HAP-1 (cell line): Measurements from ENCODE around the gene HBA1.
"Not testable (repeated sequence)": the region's sequence is repeated elsewhere in the genome, so short reads cannot be mapped to it uniquely, and the experiment has no call there.

ENCODE experiments used
- DNase-seq, 2 experiments: peaks; one replicate each; pipeline ENCODE4 v3.0.0-alpha.2; 2016 to 2020; ENCODE audit warnings: low spot score in 2 of 2
- H3K27me3 ChIP-seq: fragments of 250-450 bp; sonication (Bioruptor Pico); 2 replicates; pipeline ENCODE4 v1.5.1; 2020; ENCODE audit warnings: low read depth, mild to moderate bottlenecking, moderate library complexity
- H3K36me3 ChIP-seq: fragments of 250-450 bp; sonication (Bioruptor Pico); replicated peaks from 2 replicates; pipeline ENCODE4 v1.5.1; 2020; ENCODE audit warnings: mild to moderate bottlenecking
- H3K4me1 ChIP-seq: fragments of 250-450 bp; sonication (Bioruptor Pico); 2 replicates; pipeline ENCODE4 v1.5.1; 2020; ENCODE audit warnings: mild to moderate bottlenecking
- H3K4me3 ChIP-seq: fragments of 250-450 bp; sonication (Bioruptor Pico); 2 replicates; pipeline ENCODE4 v1.5.1; 2020; ENCODE audit warnings: mild to moderate bottlenecking, moderate library complexity
- H3K9me3 ChIP-seq: fragments of 250-450 bp; sonication (Bioruptor Pico); 2 replicates; pipeline ENCODE4 v1.5.1; 2020; ENCODE audit warnings: mild to moderate bottlenecking, moderate library complexity
- in situ Hi-C: fragments of 300-500 bp; cut with MboI; formaldehyde crosslinking; loops from 3 replicates; pipeline ENCODE4 v1.14.3; 2020; ENCODE audit warnings: low sequenced_read_pairs, inconsistent platforms, mixed read lengths

The HBA1 gene

DNA sequence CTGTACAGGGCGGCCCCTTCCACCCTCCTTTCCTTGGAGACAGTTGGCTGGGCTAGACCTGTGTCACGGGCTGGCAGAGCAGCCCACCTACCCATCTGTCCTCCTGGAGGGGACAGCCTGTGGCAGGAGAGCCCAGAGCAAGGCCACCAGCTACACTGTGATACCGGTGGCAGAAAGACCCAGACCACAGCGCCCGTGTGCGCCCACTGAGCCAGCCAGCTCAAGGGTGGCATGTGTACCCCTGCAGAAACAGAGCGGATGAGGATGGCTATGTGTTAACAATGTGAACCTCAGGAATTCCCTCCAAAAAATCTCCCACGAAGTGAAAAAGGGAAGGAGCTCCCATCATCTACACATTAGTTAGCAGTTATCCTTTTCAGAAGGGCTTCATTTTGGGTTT is 10.8 kb downstream of the HBA1 start:
- Histone ChIP-seq H3K4me3 (no peak overlapping the region), H3K4me1 (no peaks in the 10 kb centered on the region), H3K9me3 (no peaks in the 10 kb centered on the region), H3K36me3 (peaks cover 55% of the 10 kb centered on the region), H3K27me3 (no peaks in the 10 kb centered on the region)
- DNase-seq: no peak
- in situ Hi-C loops: no loop called here

DNA sequence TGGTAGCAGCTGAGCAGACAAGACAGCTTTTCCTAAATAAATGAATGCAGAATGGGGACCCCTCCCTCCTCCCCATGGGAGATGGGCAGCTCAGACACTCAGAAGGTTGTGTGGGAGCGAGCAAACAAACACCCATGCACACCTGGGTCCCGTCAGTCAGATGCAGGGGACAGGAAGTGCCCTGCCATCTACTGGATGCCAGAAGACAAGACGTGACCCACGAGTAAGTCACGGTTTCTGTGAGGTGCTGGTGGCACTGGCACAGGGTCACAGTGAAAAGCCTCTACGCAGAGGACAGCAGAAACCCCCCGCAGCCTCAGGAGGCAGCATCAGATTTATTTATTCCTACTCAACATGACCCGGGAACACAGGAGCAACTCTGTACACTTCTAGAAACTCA is 12.2 kb downstream of the HBA1 start:
- in situ Hi-C loops: no loop called here
- Histone ChIP-seq H3K9me3 (no peaks in the 10 kb centered on the region), H3K4me3 (no peak overlapping the region), H3K27me3 (no peaks in the 10 kb centered on the region), H3K36me3 (peaks cover 65% of the 10 kb centered on the region), H3K4me1 (no peaks in the 10 kb centered on the region)
- no peak for DNase-seq

DNA sequence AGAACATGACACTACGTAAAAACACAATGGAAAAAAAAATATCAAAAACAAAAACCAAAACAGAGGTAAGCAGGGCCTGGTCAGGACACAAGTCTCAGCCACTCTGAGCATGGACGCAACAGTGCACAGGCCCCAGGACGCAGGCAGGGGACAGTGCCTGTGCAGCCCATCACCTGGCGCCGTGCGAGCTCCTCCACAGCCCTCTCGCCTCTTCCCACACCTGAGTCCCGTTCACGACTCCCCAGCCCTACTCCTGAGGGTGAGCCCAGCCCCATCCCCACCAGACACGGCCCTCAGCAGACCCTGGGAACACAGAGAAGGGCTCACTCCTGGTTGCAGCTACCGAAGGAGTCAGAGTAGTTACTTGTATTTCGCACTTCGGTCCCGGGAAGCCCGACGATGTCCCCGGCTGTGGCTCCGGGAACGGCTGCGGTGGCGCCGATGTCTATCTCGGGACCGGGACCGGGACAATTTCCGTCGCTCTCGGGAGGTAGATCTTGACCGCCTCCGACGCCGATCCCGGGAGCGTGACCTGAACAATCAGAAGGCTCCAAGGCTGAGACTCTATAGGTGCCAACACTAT is 13.2 kb downstream of the HBA1 start:
- Histone ChIP-seq H3K27me3 (no peaks in the 10 kb centered on the region), H3K9me3 (no peaks in the 10 kb centered on the region), H3K36me3 (peaks cover 71% of the 10 kb centered on the region), H3K4me3 (no peak overlapping the region), H3K4me1 (no peaks in the 10 kb centered on the region)
- in situ Hi-C loops: no loop called here
- DNase-seq: no peak

DNA sequence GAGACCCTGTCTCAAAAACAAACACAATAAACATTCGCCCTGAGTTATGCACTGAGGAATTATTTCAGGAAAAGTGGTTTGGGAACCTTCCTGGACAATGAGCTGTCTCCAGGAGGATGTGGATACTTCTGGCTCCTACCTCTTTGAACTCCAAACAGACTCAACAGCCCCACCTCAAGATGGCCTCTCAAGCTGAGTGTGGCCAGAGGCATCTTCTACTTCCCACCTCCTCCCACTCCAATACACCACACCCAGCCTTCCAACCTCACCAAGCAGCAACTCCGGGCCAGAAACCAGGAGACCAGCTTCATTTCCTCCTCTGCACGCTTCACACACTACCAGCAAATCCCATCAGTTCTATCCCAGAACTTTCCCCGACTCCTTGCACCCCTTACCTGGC is 15.4 kb downstream of the HBA1 start:
- in situ Hi-C loops: no loop called here

DNA sequence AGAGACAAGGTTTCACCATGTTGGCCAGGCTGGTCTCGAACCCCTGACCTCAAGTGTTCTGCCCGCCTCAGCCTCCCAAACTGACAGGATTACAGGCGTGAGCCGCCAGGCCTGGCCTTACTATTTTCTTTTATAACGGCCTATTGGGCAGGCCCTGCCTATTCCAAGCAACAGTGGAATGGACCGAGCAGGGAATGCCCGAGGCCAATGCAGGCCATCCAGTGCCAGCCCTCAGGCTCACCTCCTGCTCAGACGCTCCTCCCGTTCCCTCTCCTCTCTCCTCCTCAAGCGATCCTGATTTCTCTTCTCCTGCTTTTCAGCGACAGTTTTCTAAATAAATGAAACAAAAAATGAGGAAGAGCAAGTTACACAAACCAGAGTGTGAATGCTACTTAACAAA is 16.2 kb downstream of the HBA1 start:
- in situ Hi-C loops: no loop called here
- Histone ChIP-seq H3K4me3 (no peak overlapping the region), H3K36me3 (peaks cover 86% of the 10 kb centered on the region), H3K4me1 (no peaks in the 10 kb centered on the region), H3K27me3 (no peaks in the 10 kb centered on the region), H3K9me3 (no peaks in the 10 kb centered on the region)
- no peak for DNase-seq

More for the DNA sequence above, 15.4 kb downstream of the HBA1 start:
- Histone ChIP-seq H3K9me3 (no peaks in the 10 kb centered on the region), H3K36me3 (peaks cover 86% of the 10 kb centered on the region), H3K4me3 (no peak overlapping the region), H3K27me3 (no peaks in the 10 kb centered on the region), H3K4me1 (no peaks in the 10 kb centered on the region)
- DNase-seq: no peak

DNA sequence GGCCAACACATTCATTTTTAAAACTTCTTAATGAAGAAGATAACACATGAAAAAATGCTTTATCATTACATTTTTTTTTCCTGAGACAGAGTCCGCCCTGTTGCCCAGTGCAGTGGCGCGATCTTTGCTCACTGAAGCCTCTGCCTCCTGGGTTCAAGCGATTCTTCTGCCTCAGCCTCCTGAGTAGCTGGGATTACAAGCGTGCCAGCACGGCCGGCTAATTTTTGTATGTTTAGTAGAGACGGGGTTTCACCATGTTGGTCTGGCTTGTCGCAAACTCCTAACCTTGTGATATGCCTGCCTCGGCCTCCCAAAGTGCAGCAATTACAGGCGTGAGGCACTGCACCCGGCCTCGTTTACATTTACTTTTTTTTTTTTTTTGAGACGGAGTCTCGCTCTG is 17.0 kb downstream of the HBA1 start:
- Histone ChIP-seq H3K9me3 (no peaks in the 10 kb centered on the region), H3K4me3 (no peak overlapping the region), H3K36me3 (peaks cover 87% of the 10 kb centered on the region), H3K4me1 (no peaks in the 10 kb centered on the region), H3K27me3 (no peaks in the 10 kb centered on the region)
- DNase-seq: no peak
- in situ Hi-C loops: no loop called here

DNA sequence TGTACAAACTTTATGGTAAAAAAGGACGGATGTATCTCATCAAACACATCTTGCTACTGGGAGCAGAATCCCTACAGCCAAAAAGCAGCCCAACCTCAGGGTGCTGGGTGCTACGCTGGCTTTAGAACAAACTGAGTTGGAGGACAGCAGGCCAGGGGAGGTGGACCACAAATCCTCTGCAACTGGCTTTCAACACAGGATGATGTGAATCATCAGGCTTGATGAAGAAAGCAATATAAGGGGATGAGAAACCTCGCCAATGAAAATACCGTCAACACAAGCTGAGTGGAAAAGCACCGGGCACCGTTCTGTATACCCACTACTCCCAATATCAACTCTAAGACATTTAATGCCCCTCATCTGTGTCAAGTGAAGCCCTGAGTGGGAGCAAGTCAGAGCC is 18.0 kb downstream of the HBA1 start:
- Histone ChIP-seq H3K36me3 (peaks cover 87% of the 10 kb centered on the region), H3K27me3 (no peaks in the 10 kb centered on the region), H3K4me1 (no peaks in the 10 kb centered on the region), H3K4me3 (no peak overlapping the region), H3K9me3 (no peaks in the 10 kb centered on the region)
- DNase-seq: no peak
- in situ Hi-C loops: no loop called here

DNA sequence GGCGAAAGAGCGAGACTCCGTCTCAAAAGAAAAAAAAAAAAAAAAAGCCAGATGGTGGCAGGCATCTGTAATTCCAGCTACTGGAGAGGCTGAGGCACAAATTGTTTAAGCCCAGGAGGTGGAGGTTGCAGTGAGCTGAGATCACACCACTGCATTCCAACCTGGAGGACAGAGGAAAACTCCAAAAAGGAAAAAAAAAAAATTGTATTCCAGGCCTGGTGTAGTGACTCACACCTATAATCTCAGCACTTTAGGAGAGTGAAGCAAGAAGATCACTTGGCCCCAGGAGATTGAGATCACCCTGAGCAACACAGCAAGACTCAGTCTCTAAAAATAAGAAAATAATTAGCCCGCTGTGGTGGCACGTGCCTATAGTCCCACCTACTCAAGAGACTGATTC is 23.9 kb downstream of the HBA1 start:
- Histone ChIP-seq H3K36me3 (peaks cover 71% of the 10 kb centered on the region), H3K9me3 (no peaks in the 10 kb centered on the region), H3K4me1 (no peaks in the 10 kb centered on the region), H3K4me3 (no peak overlapping the region), H3K27me3 (no peaks in the 10 kb centered on the region)
- no peak for DNase-seq
- in situ Hi-C loops: no loop called here

DNA sequence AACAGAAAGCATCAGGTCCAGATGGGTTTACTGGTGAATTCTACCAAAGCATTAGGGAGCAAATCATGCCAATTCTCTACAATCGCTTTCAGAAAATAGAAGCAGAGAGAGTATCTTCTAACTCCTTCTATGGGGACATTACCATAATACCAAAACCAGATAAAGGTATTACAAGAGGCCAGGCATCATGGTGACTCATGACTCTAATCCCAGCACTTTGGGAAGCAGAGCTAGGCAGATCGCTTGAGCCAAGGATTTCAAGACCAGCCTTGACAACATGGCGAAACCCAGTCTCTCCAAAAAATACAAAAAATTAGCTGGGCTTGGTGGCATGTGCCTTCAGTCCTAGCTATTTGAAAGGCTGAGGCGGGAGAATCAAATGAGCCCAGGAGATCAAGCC is 26.8 kb downstream of the HBA1 start:
- H3K9me3 ChIP-seq: no peaks in the 10 kb centered on the region
- H3K36me3 ChIP-seq: peaks cover 75% of the 10 kb centered on the region
- in situ Hi-C loops: no loop called here
- no peaks in the 10 kb centered on the region for H3K27me3 ChIP-seq
- DNase-seq: no peak
- H3K4me3 ChIP-seq: no peak overlapping the region
- no peaks in the 10 kb centered on the region for H3K4me1 ChIP-seq

DNA sequence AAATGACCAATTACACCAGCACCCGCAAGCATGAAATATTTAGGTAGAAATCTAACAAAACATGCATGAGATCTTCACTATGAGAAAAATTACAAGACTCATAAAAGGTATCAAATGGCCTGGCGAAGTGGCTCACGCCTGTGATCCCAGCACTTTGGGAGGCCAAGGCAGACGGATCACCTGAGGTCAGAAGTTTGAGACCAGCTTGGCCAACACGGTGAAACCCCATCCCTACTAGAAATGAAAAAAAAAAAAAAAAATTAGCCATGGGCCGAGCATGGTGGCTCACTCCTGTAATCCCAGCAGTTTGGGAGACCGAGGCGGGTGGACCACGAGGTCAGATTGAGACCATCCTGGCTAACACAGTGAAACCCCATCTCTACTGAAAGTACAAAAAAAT is 27.6 kb downstream of the HBA1 start:
- H3K4me3 ChIP-seq, DNase-seq, H3K27me3 ChIP-seq, in situ Hi-C loops, H3K9me3 ChIP-seq, H3K4me1 ChIP-seq: not testable (repeated sequence)
- peaks cover 75% of the 10 kb centered on the region for H3K36me3 ChIP-seq

DNA sequence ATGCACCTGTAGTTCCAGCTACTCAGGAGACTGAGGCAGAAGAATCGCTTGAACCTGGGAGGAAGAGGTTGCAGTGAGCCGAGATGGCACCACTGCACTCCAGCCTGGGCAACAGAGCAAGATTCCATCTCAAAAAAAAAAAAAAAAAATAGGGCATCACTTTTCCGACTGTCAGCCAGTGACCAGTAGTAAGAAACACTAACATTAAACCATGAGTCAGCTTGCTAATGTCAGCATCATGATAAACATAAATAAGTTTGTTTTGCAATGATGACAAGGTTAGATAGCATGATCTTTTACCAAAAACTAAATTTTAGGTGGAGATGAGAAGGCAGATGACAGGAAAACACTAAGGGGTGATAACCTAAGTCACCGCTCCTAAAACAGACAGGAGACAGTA is 32.9 kb downstream of the HBA1 start:
- H3K4me3 ChIP-seq, H3K4me1 ChIP-seq, DNase-seq, in situ Hi-C loops, H3K9me3 ChIP-seq, H3K27me3 ChIP-seq: not testable (repeated sequence)
- H3K36me3 ChIP-seq: peaks cover 88% of the 10 kb centered on the region

DNA sequence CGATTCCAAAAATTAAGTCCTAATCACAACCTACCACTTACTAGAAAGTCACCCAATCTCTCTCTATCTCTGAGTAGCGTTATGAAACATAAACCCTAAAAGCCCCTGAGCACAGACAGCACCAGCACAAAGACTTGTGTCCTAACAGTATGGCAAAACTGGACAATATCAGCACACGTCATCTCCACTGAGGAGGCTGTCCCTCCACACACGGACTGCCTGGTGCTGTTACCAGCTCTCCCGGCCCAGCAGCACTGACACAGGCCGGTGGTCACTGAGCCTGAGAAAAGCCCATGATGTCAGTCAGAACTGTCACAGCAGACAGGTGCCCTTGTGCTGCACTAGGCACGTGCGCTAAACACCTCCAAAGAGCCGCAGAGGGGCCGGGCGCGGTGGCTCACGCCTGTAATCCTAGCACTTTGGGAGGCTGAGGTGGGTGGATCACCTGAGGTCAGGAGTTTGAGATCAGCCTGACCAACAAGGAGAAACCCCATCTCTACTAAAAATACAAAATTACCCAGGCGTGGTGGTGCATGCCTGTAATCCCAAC is 35.2 kb downstream of the HBA1 start:
- H3K4me3 ChIP-seq, H3K27me3 ChIP-seq, DNase-seq, H3K9me3 ChIP-seq, in situ Hi-C loops, H3K4me1 ChIP-seq: not testable (repeated sequence)
- H3K36me3 ChIP-seq: peaks cover 78% of the 10 kb centered on the region

DNA sequence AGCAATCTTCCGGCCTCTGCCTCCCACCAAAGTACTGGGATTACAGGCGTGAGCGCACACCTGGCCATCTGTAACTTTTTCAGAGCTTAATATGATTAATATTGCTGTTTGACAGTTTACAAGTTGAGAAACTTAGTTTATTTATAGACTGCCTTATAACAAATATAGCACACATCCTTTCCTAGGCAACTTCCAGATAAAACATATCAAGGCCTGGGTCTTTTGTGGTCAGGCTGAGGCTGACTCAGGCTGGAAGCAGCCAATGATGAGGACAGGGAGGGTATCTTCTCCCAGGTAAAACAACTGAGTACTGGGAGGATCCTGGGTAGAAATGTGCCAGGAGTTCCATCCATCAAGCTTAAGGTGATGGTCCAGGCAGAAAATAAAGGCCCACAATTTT is 36.5 kb downstream of the HBA1 start:
- Histone ChIP-seq H3K36me3 (peaks cover 81% of the 10 kb centered on the region), H3K4me3 (no peak overlapping the region), H3K9me3 (no peaks in the 10 kb centered on the region), H3K4me1 (no peaks in the 10 kb centered on the region), H3K27me3 (no peaks in the 10 kb centered on the region)
- in situ Hi-C loops: no loop called here
- DNase-seq: no peak

DNA sequence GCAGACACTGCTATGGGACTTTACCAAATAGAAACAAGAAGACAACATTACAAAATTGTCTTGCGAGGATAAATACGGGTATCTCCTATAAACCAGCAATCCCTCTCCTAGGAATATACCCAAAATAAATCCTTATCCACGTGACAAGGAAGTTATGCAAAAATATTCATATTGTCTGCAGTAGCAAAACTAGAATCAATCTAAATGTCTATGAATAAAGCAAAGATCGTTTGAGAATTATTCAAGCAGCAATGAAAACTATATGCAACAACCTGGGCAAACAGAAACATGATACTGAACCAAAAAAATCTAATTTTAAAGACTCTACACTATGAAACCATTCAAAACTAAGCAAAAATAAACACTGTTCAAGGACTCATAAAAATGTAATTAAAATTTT is 43.5 kb downstream of the HBA1 start:
- Histone ChIP-seq H3K27me3 (no peaks in the 10 kb centered on the region), H3K9me3 (no peaks in the 10 kb centered on the region), H3K4me3 (no peak overlapping the region), H3K36me3 (peaks cover 75% of the 10 kb centered on the region), H3K4me1 (no peaks in the 10 kb centered on the region; the same call in 1 of the 2 replicates)
- in situ Hi-C loops: no loop called here
- DNase-seq: no peak
